Subcutaneous abdominal adipose tissue (tissue), 5 donors: ENCODE measurements around the gene RPS24.

ENCODE experiments used
- H3K27ac ChIP-seq: one replicate; pipeline ENCODE4 v1.7.0; 2013; ENCODE audit warnings: low read depth, mild to moderate bottlenecking, inconsistent platforms, low read length, moderate library complexity
- H3K27me3 ChIP-seq, 5 donors: one replicate each; pipeline ENCODE4 v1.7.0; 2013; ENCODE audit warnings: low read length in 5 of 5, inconsistent platforms in 1 of 5; ENCODE audit not compliant: control insufficient read depth in 5 of 5, insufficient read depth in 4 of 5
- H3K36me3 ChIP-seq, 5 donors: one replicate each; pipeline ENCODE4 v1.7.0; 2013; ENCODE audit warnings: low read length in 5 of 5; ENCODE audit not compliant: control insufficient read depth in 5 of 5, insufficient read depth in 5 of 5
- H3K4me1 ChIP-seq, 5 donors: one replicate each; pipeline ENCODE4 v1.7.0; 2013; ENCODE audit warnings: low read length in 5 of 5, mild to moderate bottlenecking in 3 of 5, moderate library complexity in 1 of 5; ENCODE audit not compliant: control insufficient read depth in 5 of 5, insufficient read depth in 5 of 5
- H3K4me3 ChIP-seq, 5 donors: one replicate each; pipeline ENCODE4 v1.7.0; 2013; ENCODE audit warnings: low read length in 5 of 5, low read depth in 1 of 5
- H3K9ac ChIP-seq, 5 donors: one replicate each; pipeline ENCODE4 v1.7.0; 2013; ENCODE audit warnings: low read length in 5 of 5, mild to moderate bottlenecking in 4 of 5, moderate library complexity in 3 of 5
- H3K9me3 ChIP-seq, 5 donors: one replicate each; pipeline ENCODE4 v1.7.0; 2013; ENCODE audit warnings: low read length in 5 of 5; ENCODE audit not compliant: control insufficient read depth in 5 of 5
- donor health status: healthy.
- donor health status: healthy.
- donor health status: healthy.
- donor health status: healthy.
- donor health status: healthy.

RPS24 gene

GRCh38 chr10:78079411-78079810 lies 45.7 kb downstream of the RPS24 start:
- no peak overlapping the region for H3K4me3 ChIP-seq
- H3K9me3 ChIP-seq, result peaks cover 0 to 4% (median 0%) of the 10 kb centered on the region in 5 donors
- no peaks in the 10 kb centered on the region for H3K36me3 ChIP-seq
- no peak overlapping the region for H3K9ac ChIP-seq
- H3K4me1 ChIP-seq, result no peaks in the 10 kb centered on the region
- H3K27ac ChIP-seq, result no peak overlapping the region
- no peaks in the 10 kb centered on the region for H3K27me3 ChIP-seq

DNA sequence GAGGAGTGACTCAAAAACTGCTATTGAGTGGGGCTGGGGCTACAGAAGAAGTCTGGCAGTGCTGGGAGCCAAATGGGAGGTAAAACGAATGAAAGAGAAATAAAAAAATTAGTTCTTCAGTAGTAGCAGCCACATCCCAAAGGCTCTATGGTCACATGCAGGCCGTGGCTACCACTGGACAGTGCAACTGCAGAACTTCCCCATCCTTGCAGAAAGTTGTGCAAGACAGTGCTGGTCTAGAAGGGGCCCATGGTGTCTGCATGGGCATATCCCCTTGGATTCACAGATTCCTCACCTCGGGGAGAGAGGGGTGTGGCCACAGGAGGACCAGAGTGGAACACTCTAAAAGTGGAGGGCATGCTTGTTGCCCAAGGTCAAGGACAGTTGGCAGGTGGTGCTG lies 47.6 kb downstream of the RPS24 start:
- H3K4me1 ChIP-seq, result no peaks in the 10 kb centered on the region
- H3K27ac ChIP-seq, result no peak overlapping the region
- no peaks in the 10 kb centered on the region for H3K27me3 ChIP-seq
- no peaks in the 10 kb centered on the region for H3K9me3 ChIP-seq
- no peak overlapping the region for H3K9ac ChIP-seq
- H3K36me3 ChIP-seq, result no peaks in the 10 kb centered on the region
- H3K4me3 ChIP-seq, result no peak overlapping the region

DNA sequence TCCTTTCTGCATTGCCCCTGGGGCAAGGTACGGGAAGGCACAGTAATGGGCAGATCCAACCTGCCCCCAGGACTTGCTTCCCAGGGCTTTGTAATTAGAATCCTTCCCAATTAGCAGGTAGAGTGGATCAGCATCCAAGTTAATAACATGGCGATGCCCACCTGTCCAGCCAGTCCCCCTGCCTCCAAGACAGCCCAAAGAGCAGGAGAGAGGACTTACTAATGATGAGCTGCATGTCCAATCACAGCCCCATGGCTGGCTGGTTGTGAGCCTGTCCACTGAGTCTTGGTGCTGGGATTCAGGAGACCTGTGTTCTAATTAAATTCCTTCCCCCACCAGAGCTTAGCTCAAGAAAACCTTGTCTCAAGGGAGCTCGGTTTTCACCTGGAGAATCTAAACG lies 49.0 kb downstream of the RPS24 start:
- Histone ChIP-seq H3K27me3 (peaks cover 0 to 2% (median 0%) of the 10 kb centered on the region in 5 donors), H3K4me1 (no peaks in the 10 kb centered on the region), H3K9ac (no peak overlapping the region), H3K9me3 (no peaks in the 10 kb centered on the region), H3K27ac (no peak overlapping the region), H3K36me3 (no peaks in the 10 kb centered on the region), H3K4me3 (no peak overlapping the region)
